ENCODE measurements around the gene SLC38A6.

Gene SLC38A6

DNA sequence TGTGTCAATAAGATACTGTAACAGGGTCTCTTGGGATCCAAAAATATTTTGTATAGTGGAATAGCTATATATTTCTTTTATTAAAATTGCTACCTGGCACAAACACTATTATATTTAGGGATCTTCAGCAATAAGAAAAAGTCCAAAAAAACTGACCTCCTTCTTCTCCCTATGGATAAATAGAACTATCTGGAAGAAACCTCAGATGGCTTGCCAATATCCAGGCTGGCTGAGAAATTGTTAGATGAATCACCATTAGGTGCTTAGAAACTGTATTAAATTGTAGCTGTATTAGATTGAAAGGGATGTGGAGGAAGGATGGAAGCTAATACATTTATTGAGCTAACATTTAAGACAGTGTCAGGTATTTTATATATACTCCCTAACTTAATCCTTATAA, 66.0 kb downstream of the SLC38A6 start:
- peaks cover 4% of the 10 kb centered on the region for H3K36me3 Mint-ChIP-seq (ENCODE audit: low read depth)
- no peak overlapping the region for H3K27ac Mint-ChIP-seq
- TF ChIP-seq CTCF (IDR thresholded peaks at IDR 0.05), result no peak
- no peaks in the 10 kb centered on the region for H3K27me3 Mint-ChIP-seq (ENCODE audit: low read depth, poor library complexity)
- no peaks in the 10 kb centered on the region for H3K9me3 Mint-ChIP-seq
- DNase-seq, result no peak
- peaks cover 19% of the 10 kb centered on the region for H3K4me1 Mint-ChIP-seq
- no peak overlapping the region for H3K4me3 Mint-ChIP-seq

GRCh38 chr14:61048640-61049039, 67.6 kb downstream of the SLC38A6 start:
- peaks cover 8% of the 10 kb centered on the region for H3K4me1 Mint-ChIP-seq
- H3K27me3 Mint-ChIP-seq (ENCODE audit: low read depth, poor library complexity), result no peaks in the 10 kb centered on the region
- TF ChIP-seq CTCF (IDR thresholded peaks at IDR 0.05), result no peak
- peaks cover 16% of the 10 kb centered on the region for H3K36me3 Mint-ChIP-seq (ENCODE audit: low read depth)
- no peak overlapping the region for H3K4me3 Mint-ChIP-seq
- no peak overlapping the region for H3K27ac Mint-ChIP-seq
- no peak for DNase-seq
- H3K9me3 Mint-ChIP-seq, result peaks cover 10% of the 10 kb centered on the region

- H3K4me3 Mint-ChIP-seq, result no peak overlapping the region
- peaks cover 29% of the 10 kb centered on the region for H3K36me3 Mint-ChIP-seq (ENCODE audit: low read depth)
- no peaks in the 10 kb centered on the region for H3K27me3 Mint-ChIP-seq (ENCODE audit: low read depth, poor library complexity)
- H3K9me3 Mint-ChIP-seq, result peaks cover 23% of the 10 kb centered on the region
- TF ChIP-seq CTCF (IDR thresholded peaks at IDR 0.05), result no peak
- no peak for DNase-seq
- H3K4me1 Mint-ChIP-seq, result no peaks in the 10 kb centered on the region
- H3K27ac Mint-ChIP-seq, result no peak overlapping the region
Measured at GRCh38 chr14:61050417-61050816, 69.4 kb downstream of the SLC38A6 start.

DNA sequence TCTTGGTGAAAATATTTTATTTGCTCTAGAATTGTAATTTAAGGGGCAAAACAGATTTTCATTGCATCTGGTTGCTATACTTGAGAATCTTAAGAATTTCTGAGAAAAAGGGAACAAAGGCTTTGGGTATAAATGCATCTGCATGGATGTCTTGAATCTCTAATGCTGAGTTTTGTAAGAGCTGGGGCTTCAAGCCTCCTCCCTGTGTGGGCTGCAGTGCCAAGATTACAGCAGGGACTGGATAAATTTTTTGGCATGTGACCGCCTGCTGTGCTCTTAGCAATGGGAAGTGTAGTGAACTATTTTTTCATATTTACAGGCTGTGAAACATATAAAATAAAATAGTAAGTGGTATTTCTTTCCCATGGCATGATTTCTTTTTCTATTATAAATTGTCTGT, 70.0 kb downstream of the SLC38A6 start:
- Mint-ChIP-seq H3K4me1 (no peaks in the 10 kb centered on the region), H3K36me3 (ENCODE audit: low read depth) (peaks cover 29% of the 10 kb centered on the region), H3K27ac (no peak overlapping the region), H3K4me3 (no peak overlapping the region), H3K27me3 (ENCODE audit: low read depth, poor library complexity) (no peaks in the 10 kb centered on the region), H3K9me3 (peaks cover 23% of the 10 kb centered on the region)
- TF ChIP-seq CTCF (IDR thresholded peaks at IDR 0.05), result no peak
- no peak for DNase-seq

GRCh38 chr14:61051621-61052020, 70.6 kb downstream of the SLC38A6 start:
- Mint-ChIP-seq H3K36me3 (ENCODE audit: low read depth) (peaks cover 29% of the 10 kb centered on the region), H3K4me3 (no peak overlapping the region), H3K9me3 (peaks cover 23% of the 10 kb centered on the region), H3K27me3 (ENCODE audit: low read depth, poor library complexity) (no peaks in the 10 kb centered on the region), H3K4me1 (no peaks in the 10 kb centered on the region), H3K27ac (no peak overlapping the region)
- no peak for TF ChIP-seq CTCF (IDR thresholded peaks at IDR 0.05)
- no peak for DNase-seq

DNA sequence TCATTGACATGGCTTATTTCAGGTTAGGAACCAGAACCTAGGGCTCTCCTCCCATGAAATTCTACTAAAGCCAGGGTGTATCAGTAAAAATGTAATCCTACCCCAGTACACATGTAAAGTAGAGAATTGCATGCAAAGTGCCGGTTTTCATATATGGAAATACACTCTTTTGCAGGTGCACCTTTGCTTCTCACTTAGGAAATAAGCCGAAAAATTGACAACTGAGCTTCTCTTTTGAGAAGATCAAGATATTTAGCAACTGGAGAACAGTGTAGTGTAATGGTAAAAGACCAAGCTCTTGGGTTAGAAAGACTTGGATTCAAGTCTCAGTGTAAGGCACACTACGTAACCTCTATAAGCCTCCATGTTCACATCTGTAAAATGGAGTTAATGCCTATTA, 82.4 kb downstream of the SLC38A6 start:
- H3K4me3 Mint-ChIP-seq, result no peak overlapping the region
- no peak for DNase-seq
- no peak overlapping the region for H3K27ac Mint-ChIP-seq
- H3K36me3 Mint-ChIP-seq (ENCODE audit: low read depth), result peaks cover 27% of the 10 kb centered on the region
- H3K9me3 Mint-ChIP-seq, result peaks cover 26% of the 10 kb centered on the region
- no peak for TF ChIP-seq CTCF (IDR thresholded peaks at IDR 0.05)
- H3K27me3 Mint-ChIP-seq (ENCODE audit: low read depth, poor library complexity), result no peaks in the 10 kb centered on the region
- peaks cover 54% of the 10 kb centered on the region for H3K4me1 Mint-ChIP-seq
